Small intestine (tissue), 7 donors: Measurements from ENCODE around the gene FIS1. TPM values are rescaled to one million over a fixed set of nuclear protein-coding genes. Genes with fewer than 3 reads are reported as not detected.
"Not testable (repeated sequence)": the region's sequence is repeated elsewhere in the genome, so short reads cannot be mapped to it uniquely, and the experiment has no call there.

Experiments
- DNase-seq, 2 donors: peaks; one replicate each; pipeline versions ENCODE4 v3.0.0 to v3.0.0-alpha.2; 2013
- FAIRE-seq: peaks from 2 replicates; lab custom pipeline; 2012; peaks lifted over from hg19 to GRCh38; lab: Jason Lieb, UNC
- H3K27ac ChIP-seq, 3 donors: one replicate each; pipeline ENCODE4 v1.5.1; 2013; ENCODE audit warnings: low read length in 2 of 3, mild to moderate bottlenecking in 2 of 3, control low read depth in 1 of 3, inconsistent platforms in 1 of 3, low read depth in 1 of 3, moderate library complexity in 1 of 3
- H3K27me3 ChIP-seq, 3 donors: one replicate each; pipeline ENCODE4 v1.6.1; 2013; ENCODE audit warnings: low read length in 3 of 3, inconsistent platforms in 1 of 3; ENCODE audit not compliant: control insufficient read depth in 3 of 3, insufficient read depth in 3 of 3
- H3K36me3 ChIP-seq, 3 donors: one replicate each; pipeline ENCODE4 v1.6.1; 2013; ENCODE audit warnings: low read length in 3 of 3, inconsistent platforms in 1 of 3, low read depth in 1 of 3, mild to moderate bottlenecking in 1 of 3, moderate library complexity in 1 of 3; ENCODE audit not compliant: control insufficient read depth in 3 of 3, insufficient read depth in 2 of 3
- H3K4me1 ChIP-seq, 3 donors: one replicate each; pipeline ENCODE4 v1.6.1; 2013; ENCODE audit warnings: low read length in 2 of 3, inconsistent platforms in 1 of 3, low read depth in 1 of 3, mild to moderate bottlenecking in 1 of 3, moderate library complexity in 1 of 3; ENCODE audit not compliant: control insufficient read depth in 3 of 3, insufficient read depth in 2 of 3
- H3K4me3 ChIP-seq, 3 donors: one replicate each; pipeline ENCODE4 v1.5.1; 2013; ENCODE audit warnings: low read length in 3 of 3, control low read depth in 1 of 3, inconsistent platforms in 1 of 3, low read depth in 1 of 3, mild to moderate bottlenecking in 1 of 3, moderate library complexity in 1 of 3
- H3K9me3 ChIP-seq, 2 donors: one replicate each; pipeline ENCODE4 v1.6.1; 2013; ENCODE audit warnings: low read depth in 1 of 2, low read length in 1 of 2; ENCODE audit not compliant: control insufficient read depth in 2 of 2, insufficient read depth in 1 of 2
- WGBS, 3 donors: extraction: QIAGEN DNeasy Blood & Tissue Kit; methylation state at CpG; one replicate each; pipeline ENCODE4 v1.1.7; 2013; 5-methylcytosine and 5-hydroxymethylcytosine counted together
- polyA plus RNA-seq, 4 donors: library from polyadenylated mRNA; stranded (reverse) in 3 of 4; unstranded in 1 of 4; fragments of 200-250 nt in 3 of 4; fragments of 120-200 nt in 1 of 4; gene quantifications; one replicate each; pipeline versions ENCODE4 v1.2.1 to v1.2.3, GENCODE V29; 2013
- donor health status: healthy with polysubstance abuse.
- donor health status: control.
- donor health status: control.
- donor health status: Bipolar disorder and iron deficiency.
- donor health status: healthy.

Gene FIS1
- polyA plus RNA-seq, 4 donors, result 136 to 319 (median 242) TPM

DNA sequence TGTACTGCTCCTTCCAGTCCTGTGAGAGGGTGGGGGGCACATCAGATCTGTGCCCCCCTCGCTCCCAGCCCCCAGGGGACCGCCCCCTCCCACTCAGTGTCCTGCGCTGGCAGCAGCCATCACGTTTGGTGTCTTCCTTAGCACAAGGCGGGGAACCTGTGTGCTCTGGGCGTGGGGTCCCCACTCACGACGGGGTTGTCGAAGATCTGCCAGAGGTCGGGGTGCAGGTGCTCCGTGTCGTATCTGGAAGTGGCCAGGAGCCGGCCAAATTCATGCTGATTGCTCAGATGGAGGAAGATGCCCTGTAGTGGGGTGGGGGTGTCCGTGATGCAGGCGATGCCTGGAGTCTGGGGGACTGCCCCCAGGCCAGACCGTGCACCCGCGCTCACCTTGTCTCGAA, 34.7 kb downstream of the FIS1 start:
- Histone ChIP-seq H3K36me3 (peaks cover 20 to 93% (median 22%) of the 10 kb centered on the region in 3 donors), H3K27ac (no peak overlapping the region), H3K27me3 (no peaks in the 10 kb centered on the region), H3K4me1 (no peaks in the 10 kb centered on the region), H3K4me3 (no peak overlapping the region), H3K9me3 (no peaks in the 10 kb centered on the region)
- WGBS, 3 donors, result 94% methylated on average over 17 to 19 of the region's 19 CpGs
- DNase-seq, result no peak
- FAIRE-seq, result no peak

DNA sequence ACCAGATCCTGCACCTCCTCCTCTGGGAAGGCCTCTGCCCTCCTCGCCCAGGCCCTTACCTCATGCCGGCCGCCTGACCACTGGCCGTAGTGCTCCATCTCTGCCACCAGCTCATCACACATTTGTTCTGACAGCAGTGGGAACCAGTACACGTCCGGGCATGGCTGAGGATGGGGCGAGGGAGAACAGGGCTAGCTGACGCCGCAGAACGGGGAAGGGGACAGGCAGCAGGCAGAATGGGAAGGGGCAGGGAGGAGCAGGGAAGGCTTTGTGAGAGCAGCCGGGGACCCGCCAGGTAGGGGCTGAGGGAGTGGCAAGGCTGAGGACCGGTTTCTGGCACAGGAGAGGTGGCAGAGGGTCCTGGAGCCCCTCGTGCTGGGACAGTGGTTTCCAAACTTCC, 36.1 kb downstream of the FIS1 start:
- H3K4me3 ChIP-seq, result no peak overlapping the region
- H3K27ac ChIP-seq, result no peak overlapping the region
- no peak for DNase-seq
- H3K9me3 ChIP-seq, result no peaks in the 10 kb centered on the region
- no peaks in the 10 kb centered on the region for H3K4me1 ChIP-seq
- 89 to 94% (median 94%) methylated on average over 14 of the region's 14 CpGs for WGBS, 3 donors
- peaks cover 20 to 83% (median 22%) of the 10 kb centered on the region in 3 donors for H3K36me3 ChIP-seq
- no peaks in the 10 kb centered on the region for H3K27me3 ChIP-seq
- no peak for FAIRE-seq

GRCh38 chr7:101207459-101207858, 37.4 kb downstream of the FIS1 start:
- Histone ChIP-seq H3K36me3 (peaks cover 18 to 71% (median 20%) of the 10 kb centered on the region in 3 donors), H3K9me3 (no peaks in the 10 kb centered on the region), H3K4me3 (no peak overlapping the region), H3K27me3 (peaks cover 0 to 2% (median under 1%) of the 10 kb centered on the region in 3 donors), H3K4me1 (no peaks in the 10 kb centered on the region), H3K27ac (no peak overlapping the region)
- no peak for FAIRE-seq
- no peak for DNase-seq
- WGBS, 3 donors, result 93 to 96% (median 94%) methylated on average over 14 to 17 of the region's 17 CpGs

DNA sequence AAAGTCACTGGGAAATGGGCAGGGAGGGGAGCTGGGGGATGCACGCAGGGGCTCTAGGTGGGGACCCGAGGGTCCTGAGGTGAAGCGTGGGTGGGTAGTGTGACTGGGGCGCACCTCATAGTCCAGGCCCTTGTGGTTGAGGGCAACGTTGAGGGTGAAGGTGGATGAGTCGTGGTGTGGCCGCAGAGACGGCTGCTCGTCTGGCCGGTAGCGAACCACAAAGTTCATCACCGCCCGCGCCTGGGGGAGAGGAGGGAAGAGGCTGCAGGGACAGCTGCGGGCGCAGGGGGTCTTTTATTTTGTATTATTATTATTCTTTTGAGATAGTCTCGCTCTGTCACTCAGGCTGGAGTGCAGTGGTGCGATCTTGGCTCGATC, 38.2 kb downstream of the FIS1 start:
- H3K27ac ChIP-seq, result no peak overlapping the region
- peaks cover 13 to 63% (median 13%) of the 10 kb centered on the region in 3 donors for H3K36me3 ChIP-seq
- no peaks in the 10 kb centered on the region for H3K9me3 ChIP-seq
- H3K4me3 ChIP-seq, result no peak overlapping the region
- FAIRE-seq (no peak), DNase-seq (no peak)
- WGBS, 3 donors, result 83 to 90% (median 88%) methylated on average over 19 of the region's 19 CpGs
- peaks cover 0 to 5% (median 5%) of the 10 kb centered on the region in 3 donors for H3K27me3 ChIP-seq
- peaks cover 0 to 5% (median 0%) of the 10 kb centered on the region in 3 donors for H3K4me1 ChIP-seq

GRCh38 chr7:101205901-101206664, 38.8 kb downstream of the FIS1 start:
- WGBS, 3 donors, result 85 to 87% (median 86%) methylated on average over 31 to 32 of the region's 32 CpGs
- H3K4me3 ChIP-seq, result no peak overlapping the region
- no peaks in the 10 kb centered on the region for H3K9me3 ChIP-seq
- H3K27ac ChIP-seq, result no peak overlapping the region
- no peak for FAIRE-seq
- H3K27me3 ChIP-seq, result peaks cover 0 to 7% (median 5%) of the 10 kb centered on the region in 3 donors
- H3K4me1 ChIP-seq, result peaks cover 0 to 9% (median 0%) of the 10 kb centered on the region in 3 donors
- DNase-seq, result no peak
- H3K36me3 ChIP-seq, result peaks cover 10 to 58% (median 12%) of the 10 kb centered on the region in 3 donors

DNA sequence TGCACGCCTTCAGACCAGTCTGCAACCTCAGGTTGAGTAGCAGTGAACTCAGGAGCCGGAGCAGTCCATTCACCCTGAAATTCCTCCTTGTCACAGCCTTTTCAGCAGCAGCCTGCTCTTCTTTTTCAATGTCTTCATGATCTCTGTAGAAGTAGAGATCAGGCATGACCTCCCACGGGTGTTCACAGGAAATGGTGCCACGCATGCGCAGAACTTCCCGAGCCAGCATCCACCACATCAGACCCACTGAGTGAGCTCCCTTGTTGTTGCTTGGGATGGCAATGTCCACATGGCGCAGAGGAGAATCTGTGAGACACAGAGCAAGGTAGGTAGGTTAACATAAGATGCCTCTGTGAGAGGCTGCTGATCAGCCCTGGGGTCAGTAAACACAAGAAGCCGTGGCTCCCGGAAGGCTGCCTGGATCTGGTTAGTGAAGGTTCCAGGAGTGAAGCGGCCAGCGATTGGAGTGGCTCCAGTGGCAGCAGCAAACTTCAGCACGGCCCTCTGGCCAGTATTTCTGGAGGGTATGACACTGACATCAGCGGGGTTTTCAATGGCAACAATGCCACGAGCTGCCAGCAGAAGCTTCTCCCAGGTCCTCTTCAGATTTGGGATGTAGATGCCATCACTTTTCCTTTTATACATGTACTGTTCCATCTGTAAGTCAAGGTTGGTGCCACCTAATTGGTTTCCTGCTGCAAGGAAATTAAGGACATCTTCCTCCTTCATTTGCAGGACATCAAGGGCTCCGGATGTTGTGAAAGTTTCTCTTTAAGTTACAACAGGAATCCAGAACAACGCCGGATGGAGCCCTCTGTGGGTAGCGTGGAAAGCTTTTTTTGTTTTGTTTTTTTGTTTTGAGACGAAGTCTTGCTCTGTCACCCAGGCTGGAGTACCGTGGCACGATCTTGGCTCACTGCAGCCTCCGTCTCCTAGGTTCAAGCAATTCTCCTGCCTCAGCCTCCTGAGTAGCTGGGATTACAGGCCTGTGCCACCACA, 40.8 kb downstream of the FIS1 start:
- not testable (repeated sequence) for H3K4me3 ChIP-seq, DNase-seq, H3K27ac ChIP-seq, H3K9me3 ChIP-seq, FAIRE-seq
- WGBS, 3 donors, result 68 to 80% (median 72%) methylated on average over 22 of the region's 22 CpGs
- peaks cover 4 to 39% (median 4%) of the 10 kb centered on the region in 3 donors for H3K36me3 ChIP-seq
- peaks cover 0 to 12% (median 9%) of the 10 kb centered on the region in 3 donors for H3K27me3 ChIP-seq
- peaks cover 0 to 17% (median 0%) of the 10 kb centered on the region in 3 donors for H3K4me1 ChIP-seq

- no peak overlapping the region for H3K27ac ChIP-seq
- FAIRE-seq (no peak), DNase-seq (no peak)
- H3K27me3 ChIP-seq, result peaks cover 0 to 12% (median 9%) of the 10 kb centered on the region in 3 donors
- H3K9me3 ChIP-seq, result no peaks in the 10 kb centered on the region
- peak overlapping the region in 1 of 3 donors; percentile 85 for H3K4me3 ChIP-seq
- peaks cover 0 to 20% (median 0%) of the 10 kb centered on the region in 3 donors for H3K4me1 ChIP-seq
- 82 to 86% (median 85%) methylated on average over 5 of the region's 5 CpGs for WGBS, 3 donors
- peaks cover 0 to 36% (median 3%) of the 10 kb centered on the region in 3 donors for H3K36me3 ChIP-seq
These were observed 42.3 kb downstream of the FIS1 start for GRCh38 chr7:101202603-101202918.
